Esophagus squamous epithelium (tissue), 5 donors: Measurements from ENCODE around the gene TNF. TPM values are rescaled to one million over a fixed set of nuclear protein-coding genes. Genes with fewer than 3 reads are reported as not detected.

Experiments used
- DNase-seq: peaks from one replicate; lab custom pipeline; 2025; lab: John Stamatoyannopoulos, UW
- H3K27ac ChIP-seq, 4 donors: fragments of 200-600 bp; sonication (generic); one replicate each; pipeline ENCODE4 v1.5.1; 2016 to 2019; ENCODE audit warnings: mild to moderate bottlenecking in 1 of 4
- H3K27me3 ChIP-seq, 4 donors: fragments of 200-600 bp; sonication (generic); 1 replicate in 3 of 4; 2 replicates in 1 of 4; pipeline versions ENCODE4 v1.5.1 to v1.6.0; 2017 to 2021; ENCODE audit warnings: antibody characterized with exemption in 1 of 4
- H3K36me3 ChIP-seq, 3 donors: fragments of 200-600 bp; sonication (generic); one replicate each; pipeline ENCODE4 v1.5.1; 2016 to 2019
- H3K4me1 ChIP-seq, 3 donors: fragments of 200-600 bp; sonication (generic); one replicate each; pipeline ENCODE4 v1.5.1; 2017 to 2019
- H3K4me3 ChIP-seq, 4 donors: fragments of 200-600 bp; sonication (generic); 1 replicate in 3 of 4; 2 replicates in 1 of 4; pipeline ENCODE4 v1.5.1; 2016 to 2019; ENCODE audit warnings: mild to moderate bottlenecking in 2 of 4, moderate library complexity in 1 of 4
- H3K9me3 ChIP-seq, 3 donors: fragments of 200-600 bp; sonication (generic); one replicate each; pipeline ENCODE4 v1.5.1; 2016 to 2019
- CTCF ChIP-seq, 6 experiments: fragments of 450-650 bp in 4 of 6; fragments of 200-600 bp in 2 of 6; sonication (generic) in 2 of 6; IDR thresholded peaks; one replicate each; pipeline ENCODE4 v1.5.1; 2016 to 2019; ENCODE audit warnings: antibody characterized with exemption in 6 of 6, mild to moderate bottlenecking in 4 of 6, moderate library complexity in 4 of 6
- POLR2A ChIP-seq, 4 donors: fragments of 450-650 bp; IDR thresholded peaks; one replicate each; pipeline ENCODE4 v1.6.1; 2017; ENCODE audit warnings: antibody characterized with exemption in 4 of 4, mild to moderate bottlenecking in 4 of 4, moderate library complexity in 3 of 4
- WGBS, 2 donors: methylation state at CpG; one replicate each; pipeline ENCODE4 v1.1.5; 2018; 5-methylcytosine and 5-hydroxymethylcytosine counted together
- intact Hi-C: fragments of 100-400 bp; cut with DNase I; formaldehyde crosslinking; loops from one replicate; pipeline ENCODE4 v1.15.0; 2022
- total RNA-seq, 4 donors: library from RNA; depleted of rRNA; stranded (reverse); fragments of >200 nt; gene quantifications; one replicate each; pipeline ENCODE4 v1.1.0, GENCODE V29; 2016
- donor health status: DM: yes; HTN: yes; CAD: no.

TNF gene
- total RNA-seq, 4 donors from 2014 or later = 0.27 to 0.95 (median 0.61) TPM; not detected in 1

DNA sequence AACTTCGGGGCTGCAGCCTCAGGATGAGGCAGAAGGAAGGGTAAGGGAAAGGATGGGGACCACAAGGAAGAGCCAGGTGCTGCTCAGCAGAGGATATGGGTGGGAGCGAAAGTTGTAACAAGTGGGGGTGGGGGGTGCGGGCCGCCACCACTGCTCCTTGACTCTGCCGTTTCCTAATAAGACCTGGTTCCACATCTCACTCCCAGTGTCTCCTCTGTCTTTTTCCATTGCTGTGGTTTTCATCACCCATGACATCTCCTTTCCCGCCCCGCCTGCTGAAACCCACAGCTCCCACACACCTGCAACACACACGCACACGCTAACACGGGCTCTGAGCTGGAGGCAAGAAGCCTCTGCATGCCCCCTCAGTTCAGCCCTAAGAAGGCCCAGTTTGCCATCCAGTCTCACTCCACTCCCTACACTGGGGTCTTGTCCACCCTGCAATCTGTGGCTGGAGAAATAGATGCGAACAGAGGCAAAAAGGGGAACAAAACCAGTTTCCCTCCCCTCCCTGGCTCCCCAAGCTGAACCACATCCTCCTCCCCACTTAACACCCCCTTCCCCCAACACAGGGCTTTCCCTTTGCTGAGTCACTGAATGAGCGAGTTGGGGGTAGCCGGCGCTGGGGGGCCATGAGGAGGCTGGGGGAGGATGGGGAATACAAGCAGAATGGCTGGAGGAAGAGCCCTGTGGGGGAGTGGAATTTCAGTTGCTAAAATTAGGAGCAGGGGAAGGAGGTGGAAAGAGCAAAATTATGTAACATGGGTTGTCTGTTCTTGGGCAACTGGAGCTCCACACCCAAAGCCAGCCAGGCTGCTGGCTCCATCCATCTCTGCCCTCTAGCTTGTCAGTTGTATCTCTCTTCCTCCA lies 16.5 kb upstream of the TNF start:
- TF ChIP-seq CTCF (IDR thresholded peaks at IDR 0.05) = no peak
- no peak for TF ChIP-seq POLR2A (IDR thresholded peaks at IDR 0.05)
- H3K27me3 ChIP-seq = no peaks in the 10 kb centered on the region
- H3K4me1 ChIP-seq = peaks cover 5 to 50% (median 17%) of the 10 kb centered on the region in 3 donors
- DNase-seq = no peak
- intact Hi-C loops = loop anchor here (5.0 kb wide), 1 partner anchor 33 kb away; the partner anchor contains the start of gene NCR3
- no peak overlapping the region for H3K4me3 ChIP-seq
- peaks cover 11 to 69% (median 14%) of the 10 kb centered on the region in 3 donors for H3K36me3 ChIP-seq
- H3K27ac ChIP-seq = peak overlapping the region; percentile 45 to 63 (median 52)
- no peaks in the 10 kb centered on the region for H3K9me3 ChIP-seq
- 77 to 88% methylated on average over 3 to 8 of the region's 14 CpGs for WGBS, 2 donors

DNA sequence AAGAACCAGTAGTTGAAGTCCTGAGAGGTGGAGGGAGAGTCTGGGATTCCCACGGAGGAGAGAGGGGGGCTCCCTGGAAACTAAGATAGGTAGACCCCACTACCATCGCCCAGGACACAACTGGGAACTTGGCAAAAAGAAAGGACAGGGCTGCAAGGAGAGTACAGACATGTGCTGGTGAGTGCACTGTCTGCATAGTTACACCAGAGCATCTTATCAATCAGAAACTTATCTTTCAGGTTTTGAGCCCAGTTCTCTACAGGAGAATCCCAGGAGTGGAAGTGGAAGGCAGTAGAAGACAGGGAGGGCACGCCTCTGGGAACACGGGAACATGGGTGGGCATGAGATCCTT lies 15.8 kb upstream of the TNF start:
- Histone ChIP-seq H3K27ac (peak overlapping the region in 3 of 4 donors; percentile 45 to 63 (median 58)), H3K27me3 (no peaks in the 10 kb centered on the region), H3K9me3 (no peaks in the 10 kb centered on the region), H3K4me1 (peaks cover 5 to 50% (median 17%) of the 10 kb centered on the region in 3 donors), H3K36me3 (peaks cover 11 to 62% (median 14%) of the 10 kb centered on the region in 3 donors), H3K4me3 (peak overlapping the region in 1 of 4 donors; percentile 8)
- intact Hi-C loops = loop anchor here (5.0 kb wide), 1 partner anchor 33 kb away; the partner anchor contains the start of gene NCR3
- no peak for TF ChIP-seq POLR2A (IDR thresholded peaks at IDR 0.05)
- TF ChIP-seq CTCF (IDR thresholded peaks at IDR 0.05) = no peak
- no peak for DNase-seq
- WGBS, 2 donors = 64 to 68% methylated on average over 4 of the region's 4 CpGs

DNA sequence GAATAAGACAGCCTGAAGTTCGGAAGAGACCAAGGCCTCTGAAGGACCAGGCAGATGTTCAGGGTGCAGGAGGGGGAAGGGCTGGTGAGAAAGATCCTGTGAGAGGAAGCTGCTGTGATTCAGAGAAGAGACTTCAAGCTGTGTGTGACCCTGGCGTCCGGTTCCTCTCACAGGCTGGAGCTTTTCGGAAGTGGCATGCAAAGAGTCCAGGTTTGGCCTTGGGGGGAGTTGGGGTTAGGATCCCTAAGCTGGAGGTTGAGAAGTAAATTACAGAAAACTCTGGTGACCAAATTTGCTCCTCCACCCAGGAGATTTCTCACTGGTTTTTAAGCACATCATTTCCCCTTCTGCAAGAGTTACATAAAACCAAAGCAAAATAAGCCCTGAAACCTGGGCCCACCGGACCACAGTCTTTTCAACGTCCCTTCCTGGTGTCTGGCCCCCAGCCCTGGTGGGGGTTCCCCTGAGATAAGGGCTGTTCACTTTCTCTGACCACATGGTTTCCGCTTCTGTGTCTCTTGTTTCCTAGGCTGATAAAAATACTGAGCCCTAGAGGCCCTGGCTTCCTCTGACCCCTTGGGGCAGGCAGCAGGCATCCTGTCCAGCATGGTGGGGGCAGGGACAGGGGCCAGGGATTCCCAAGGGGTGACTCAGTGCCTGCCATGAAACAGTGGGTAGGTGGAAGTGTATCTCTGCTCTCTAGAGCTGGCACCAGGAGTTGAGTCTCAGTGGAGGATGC lies 15.2 kb upstream of the TNF start:
- Histone ChIP-seq H3K4me3 (peak overlapping the region in 1 of 4 donors; percentile 8), H3K9me3 (no peaks in the 10 kb centered on the region), H3K4me1 (peaks cover 5 to 50% (median 17%) of the 10 kb centered on the region in 3 donors), H3K27ac (peak overlapping the region; percentile 9 to 63 (median 52)), H3K27me3 (no peaks in the 10 kb centered on the region), H3K36me3 (peaks cover 11 to 56% (median 14%) of the 10 kb centered on the region in 3 donors)
- 37 to 74% methylated on average over 7 of the region's 7 CpGs for WGBS, 2 donors
- intact Hi-C loops = loop anchor here (5.0 kb wide), 1 partner anchor 32 kb away; the partner anchor contains the start of gene NCR3
- DNase-seq = no peak
- TF ChIP-seq CTCF (IDR thresholded peaks at IDR 0.05) = no peak

GRCh38 chr6:31560697-31561058 lies 14.7 kb upstream of the TNF start:
- peaks cover 5 to 50% (median 17%) of the 10 kb centered on the region in 3 donors for H3K4me1 ChIP-seq
- DNase-seq = no peak

More at GRCh38 chr6:31560697-31561058, 14.7 kb upstream of the TNF start:
- H3K36me3 ChIP-seq = peaks cover 11 to 55% (median 14%) of the 10 kb centered on the region in 3 donors
- intact Hi-C loops = no loop called here
- TF ChIP-seq POLR2A (IDR thresholded peaks at IDR 0.05) (no peak), CTCF (IDR thresholded peaks at IDR 0.05) (no peak)
- H3K27me3 ChIP-seq = no peaks in the 10 kb centered on the region
- no peak overlapping the region for H3K4me3 ChIP-seq
- no peaks in the 10 kb centered on the region for H3K9me3 ChIP-seq
- H3K27ac ChIP-seq = peak overlapping the region in 3 of 4 donors; percentile 8 to 63 (median 58)
